ENCODE data around the gene CDX1.

CDX1 gene

DNA sequence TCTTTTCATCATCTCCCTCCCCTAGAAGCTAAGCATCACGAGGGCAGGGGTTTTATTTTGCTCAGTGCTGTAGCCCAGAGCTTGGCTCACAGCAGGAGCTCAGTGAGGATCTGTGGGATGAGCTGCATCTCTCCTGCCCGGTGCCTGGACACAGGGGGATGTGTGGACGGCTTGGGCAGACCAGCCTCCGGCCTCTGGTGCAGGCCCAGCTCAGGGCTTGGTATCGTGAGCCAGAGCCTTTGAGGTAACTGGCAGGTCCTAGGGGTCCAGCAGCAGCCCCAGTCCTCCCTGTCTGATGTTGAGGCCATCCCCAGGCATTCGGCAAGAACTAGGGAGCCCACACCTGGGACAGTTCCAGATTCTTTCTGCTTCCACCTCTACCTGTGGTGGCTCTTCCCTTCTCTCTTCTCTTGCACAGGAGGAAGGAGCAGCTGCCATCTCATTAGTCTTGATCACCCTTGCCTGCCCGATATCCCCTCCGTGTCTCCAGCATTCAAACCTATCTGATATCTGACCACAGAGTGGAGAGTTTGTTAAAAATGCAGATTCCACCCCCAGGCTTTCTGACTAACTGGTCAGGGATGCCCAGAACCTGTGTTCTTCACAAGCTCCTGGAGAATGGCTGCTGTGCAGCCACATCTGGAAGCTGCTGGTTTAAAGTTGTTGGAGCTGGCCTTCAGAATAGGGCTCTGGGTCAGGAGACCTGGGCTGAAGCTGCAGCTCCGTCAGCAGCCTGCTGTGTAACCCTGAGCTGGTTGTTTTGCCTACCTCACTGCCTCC, 15.4 kb downstream of the CDX1 start:
- TF ChIP-seq, protein P1, sequence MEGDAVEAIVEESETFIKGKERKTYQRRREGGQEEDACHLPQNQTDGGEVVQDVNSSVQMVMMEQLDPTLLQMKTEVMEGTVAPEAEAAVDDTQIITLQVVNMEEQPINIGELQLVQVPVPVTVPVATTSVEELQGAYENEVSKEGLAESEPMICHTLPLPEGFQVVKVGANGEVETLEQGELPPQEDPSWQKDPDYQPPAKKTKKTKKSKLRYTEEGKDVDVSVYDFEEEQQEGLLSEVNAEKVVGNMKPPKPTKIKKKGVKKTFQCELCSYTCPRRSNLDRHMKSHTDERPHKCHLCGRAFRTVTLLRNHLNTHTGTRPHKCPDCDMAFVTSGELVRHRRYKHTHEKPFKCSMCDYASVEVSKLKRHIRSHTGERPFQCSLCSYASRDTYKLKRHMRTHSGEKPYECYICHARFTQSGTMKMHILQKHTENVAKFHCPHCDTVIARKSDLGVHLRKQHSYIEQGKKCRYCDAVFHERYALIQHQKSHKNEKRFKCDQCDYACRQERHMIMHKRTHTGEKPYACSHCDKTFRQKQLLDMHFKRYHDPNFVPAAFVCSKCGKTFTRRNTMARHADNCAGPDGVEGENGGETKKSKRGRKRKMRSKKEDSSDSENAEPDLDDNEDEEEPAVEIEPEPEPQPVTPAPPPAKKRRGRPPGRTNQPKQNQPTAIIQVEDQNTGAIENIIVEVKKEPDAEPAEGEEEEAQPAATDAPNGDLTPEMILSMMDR (conservative IDR thresholded peaks at IDR 0.05; ENCODE audit: low read length) = no peak
- no peak for DNase-seq (ENCODE audit: low read depth)
- no peak overlapping the region for H3K4me3 ChIP-seq (ENCODE audit: low read length)

DNA sequence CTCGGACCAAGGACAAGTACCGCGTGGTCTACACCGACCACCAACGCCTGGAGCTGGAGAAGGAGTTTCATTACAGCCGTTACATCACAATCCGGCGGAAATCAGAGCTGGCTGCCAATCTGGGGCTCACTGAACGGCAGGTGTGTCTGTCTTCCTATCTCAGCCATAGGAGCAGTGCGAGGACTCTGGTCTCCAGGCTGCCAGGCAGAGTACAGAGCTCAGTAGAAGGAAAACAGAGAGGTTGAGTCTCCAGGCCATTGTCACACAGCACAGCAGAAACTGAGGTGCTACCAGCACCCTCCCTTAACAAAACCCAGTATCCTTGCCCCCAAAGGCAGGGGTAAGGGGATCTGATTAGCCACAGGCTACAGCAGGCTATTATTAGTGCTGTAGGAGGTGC, 16.2 kb downstream of the CDX1 start:
- no peak overlapping the region for H3K4me3 ChIP-seq (ENCODE audit: low read length)
- TF ChIP-seq, protein P1 (conservative IDR thresholded peaks at IDR 0.05; ENCODE audit: low read length) = no peak

DNA sequence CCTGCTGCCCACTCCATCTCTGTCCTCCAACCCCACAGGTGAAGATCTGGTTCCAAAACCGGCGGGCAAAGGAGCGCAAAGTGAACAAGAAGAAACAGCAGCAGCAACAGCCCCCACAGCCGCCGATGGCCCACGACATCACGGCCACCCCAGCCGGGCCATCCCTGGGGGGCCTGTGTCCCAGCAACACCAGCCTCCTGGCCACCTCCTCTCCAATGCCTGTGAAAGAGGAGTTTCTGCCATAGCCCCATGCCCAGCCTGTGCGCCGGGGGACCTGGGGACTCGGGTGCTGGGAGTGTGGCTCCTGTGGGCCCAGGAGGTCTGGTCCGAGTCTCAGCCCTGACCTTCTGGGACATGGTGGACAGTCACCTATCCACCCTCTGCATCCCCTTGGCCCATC, 16.9 kb downstream of the CDX1 start:
- TF ChIP-seq, protein P1 (conservative IDR thresholded peaks at IDR 0.05; ENCODE audit: low read length) = no peak
- no peak overlapping the region for H3K4me3 ChIP-seq (ENCODE audit: low read length)
- DNase-seq (ENCODE audit: low read depth) = no peak

More for the DNA sequence above, 16.2 kb downstream of the CDX1 start:
- DNase-seq (ENCODE audit: low read depth) = no peak

DNA sequence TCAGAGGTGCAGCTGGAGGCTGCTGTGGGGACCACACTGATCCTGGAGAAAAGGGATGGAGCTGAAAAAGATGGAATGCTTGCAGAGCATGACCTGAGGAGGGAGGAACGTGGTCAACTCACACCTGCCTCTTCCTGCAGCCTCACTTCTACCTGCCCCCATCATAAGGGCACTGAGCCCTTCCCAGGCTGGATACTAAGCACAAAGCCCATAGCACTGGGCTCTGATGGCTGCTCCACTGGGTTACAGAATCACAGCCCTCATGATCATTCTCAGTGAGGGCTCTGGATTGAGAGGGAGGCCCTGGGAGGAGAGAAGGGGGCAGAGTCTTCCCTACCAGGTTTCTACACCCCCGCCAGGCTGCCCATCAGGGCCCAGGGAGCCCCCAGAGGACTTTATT, 17.4 kb downstream of the CDX1 start:
- DNase-seq (ENCODE audit: low read depth) = no peak
- TF ChIP-seq, protein P1 (conservative IDR thresholded peaks at IDR 0.05; ENCODE audit: low read length) = no peak
- no peak overlapping the region for H3K4me3 ChIP-seq (ENCODE audit: low read length)

DNA sequence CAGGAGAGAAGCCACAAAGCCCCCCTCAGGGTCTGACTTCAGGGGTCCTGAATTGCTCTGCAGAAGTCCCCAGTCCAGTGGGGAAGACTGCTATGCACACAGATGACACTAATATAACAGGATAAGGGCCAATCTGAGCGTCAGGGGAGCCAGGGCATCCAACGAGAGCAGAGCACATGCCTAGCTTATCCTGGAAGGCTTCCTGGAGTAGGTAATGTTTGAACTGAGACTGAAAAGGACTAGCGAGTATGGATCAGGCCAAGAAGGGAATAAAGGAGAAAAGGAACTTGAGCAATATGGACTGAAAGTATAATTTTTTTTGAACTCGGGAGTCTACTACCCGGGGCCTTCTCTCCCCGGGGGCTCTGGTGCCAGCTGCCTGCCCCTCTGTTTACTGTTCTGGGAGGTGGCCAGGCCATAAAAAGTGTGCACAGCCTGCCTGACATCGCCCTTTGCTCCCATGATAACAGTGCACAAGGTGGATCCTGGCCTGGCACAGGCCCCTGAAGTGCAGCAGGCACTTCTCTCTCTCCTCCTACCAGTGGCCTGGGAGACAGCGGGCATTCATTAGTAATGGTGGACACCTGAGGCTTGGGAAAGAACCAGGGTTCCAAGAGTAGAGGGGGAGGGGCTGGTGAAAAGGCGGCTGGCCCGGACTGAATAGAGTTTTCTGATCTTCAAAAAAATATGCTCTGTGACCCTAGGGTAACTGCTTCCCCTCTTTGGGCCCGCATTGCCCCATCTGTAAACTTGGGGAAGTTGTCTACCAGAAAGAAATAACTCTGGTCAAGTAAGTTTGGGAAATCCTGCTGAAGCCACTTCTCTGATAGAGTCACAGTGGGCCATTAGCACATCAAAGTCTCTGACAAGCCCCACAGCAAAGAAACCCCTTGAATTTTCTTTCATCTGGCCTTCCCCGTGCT, 18.7 kb downstream of the CDX1 start:
- DNase-seq (ENCODE audit: low read depth) = no peak
- TF ChIP-seq, protein P1 (conservative IDR thresholded peaks at IDR 0.05; ENCODE audit: low read length) = no peak
- no peak overlapping the region for H3K4me3 ChIP-seq (ENCODE audit: low read length)

DNA sequence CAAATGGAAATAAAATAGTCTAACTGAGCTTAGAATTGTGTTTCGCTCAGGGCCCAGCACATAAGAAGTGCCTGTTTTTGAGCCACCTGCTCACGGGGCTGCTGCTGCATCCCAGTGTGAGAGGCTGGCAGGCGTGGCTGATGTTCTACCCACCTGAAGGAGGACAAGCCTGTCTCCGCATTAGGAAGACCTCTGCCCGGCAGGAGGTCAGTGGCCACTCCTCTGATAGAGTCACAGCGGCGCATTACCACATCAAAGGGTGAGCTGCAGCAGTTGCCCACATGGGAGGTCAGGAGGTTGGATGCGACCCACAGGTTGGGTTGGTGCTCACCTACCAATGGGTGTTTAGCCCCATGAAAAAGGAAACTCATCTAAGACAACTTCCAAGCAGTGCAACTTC, 19.6 kb downstream of the CDX1 start:
- DNase-seq (ENCODE audit: low read depth) = no peak
- H3K4me3 ChIP-seq (ENCODE audit: low read length) = no peak overlapping the region
- TF ChIP-seq, protein P1 (conservative IDR thresholded peaks at IDR 0.05; ENCODE audit: low read length) = no peak

Measured in AG10803 (cell line).